BE2C (cell line): ENCODE measurements around the gene MCUR1.

Source experiments
- DNase-seq: peaks from one replicate; pipeline ENCODE4 v3.0.0-alpha.2; 2020
- H3K27me3 ChIP-seq: fragments of 250-450 bp; sonication (Bioruptor Pico); 2 replicates; pipeline ENCODE4 v1.5.1; 2020; ENCODE audit warnings: mild to moderate bottlenecking
- H3K36me3 ChIP-seq: fragments of 250-450 bp; sonication (Bioruptor Pico); 2 replicates; pipeline ENCODE4 v1.5.1; 2020; ENCODE audit warnings: mild to moderate bottlenecking
- H3K4me1 ChIP-seq: fragments of 250-450 bp; sonication (Bioruptor Pico); 2 replicates; pipeline ENCODE4 v1.5.1; 2020
- H3K4me3 ChIP-seq: 2 replicates; pipeline ENCODE4 v1.5.1; 2011; ENCODE audit warnings: low read depth, low read length
- H3K9me3 ChIP-seq: fragments of 250-450 bp; sonication (Bioruptor Pico); 2 replicates; pipeline ENCODE4 v1.5.1; 2020
- TF ChIP-seq, protein P1 (sequence below): IDR thresholded peaks from 2 replicates; pipeline ENCODE4 v1.5.1; 2012; ENCODE audit warnings: mild to moderate bottlenecking, low read depth, low read length

MCUR1 gene

DNA sequence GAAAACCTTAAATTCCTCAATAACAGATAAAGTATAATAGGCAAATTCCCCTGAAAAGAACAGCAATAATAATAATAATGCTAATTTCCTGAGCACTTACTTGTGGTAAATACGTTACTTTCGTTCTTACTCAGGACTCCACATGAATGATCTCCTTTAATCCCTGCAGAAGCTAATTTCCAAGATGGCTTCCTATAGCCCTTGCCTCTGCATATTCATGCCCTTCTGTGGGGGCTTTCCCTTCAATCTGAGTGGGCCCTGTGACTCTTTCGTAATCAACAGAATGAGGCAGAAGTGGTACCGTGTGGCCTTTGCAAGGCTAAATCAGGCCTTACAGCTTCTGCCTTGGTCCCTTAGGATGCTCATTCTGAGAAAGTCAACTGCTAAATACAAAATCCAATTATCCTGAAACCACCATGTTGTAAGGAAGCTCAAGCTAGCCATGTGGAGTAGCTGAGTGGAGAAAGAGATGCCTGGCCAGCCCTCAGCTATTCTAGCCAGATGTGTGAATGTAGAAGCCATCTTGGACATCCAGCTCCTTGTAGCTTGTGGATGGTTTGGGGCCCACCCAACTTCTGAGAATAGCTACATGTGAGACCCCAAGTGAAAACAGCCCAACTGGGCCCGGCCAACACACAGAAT, 50.5 kb downstream of the MCUR1 start:
- no peak overlapping the region for H3K4me3 ChIP-seq
- no peaks in the 10 kb centered on the region for H3K4me1 ChIP-seq
- no peak for DNase-seq
- TF ChIP-seq, protein P1, sequence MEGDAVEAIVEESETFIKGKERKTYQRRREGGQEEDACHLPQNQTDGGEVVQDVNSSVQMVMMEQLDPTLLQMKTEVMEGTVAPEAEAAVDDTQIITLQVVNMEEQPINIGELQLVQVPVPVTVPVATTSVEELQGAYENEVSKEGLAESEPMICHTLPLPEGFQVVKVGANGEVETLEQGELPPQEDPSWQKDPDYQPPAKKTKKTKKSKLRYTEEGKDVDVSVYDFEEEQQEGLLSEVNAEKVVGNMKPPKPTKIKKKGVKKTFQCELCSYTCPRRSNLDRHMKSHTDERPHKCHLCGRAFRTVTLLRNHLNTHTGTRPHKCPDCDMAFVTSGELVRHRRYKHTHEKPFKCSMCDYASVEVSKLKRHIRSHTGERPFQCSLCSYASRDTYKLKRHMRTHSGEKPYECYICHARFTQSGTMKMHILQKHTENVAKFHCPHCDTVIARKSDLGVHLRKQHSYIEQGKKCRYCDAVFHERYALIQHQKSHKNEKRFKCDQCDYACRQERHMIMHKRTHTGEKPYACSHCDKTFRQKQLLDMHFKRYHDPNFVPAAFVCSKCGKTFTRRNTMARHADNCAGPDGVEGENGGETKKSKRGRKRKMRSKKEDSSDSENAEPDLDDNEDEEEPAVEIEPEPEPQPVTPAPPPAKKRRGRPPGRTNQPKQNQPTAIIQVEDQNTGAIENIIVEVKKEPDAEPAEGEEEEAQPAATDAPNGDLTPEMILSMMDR = no peak
- no peaks in the 10 kb centered on the region for H3K27me3 ChIP-seq
- no peaks in the 10 kb centered on the region for H3K36me3 ChIP-seq
- H3K9me3 ChIP-seq = no peaks in the 10 kb centered on the region

DNA sequence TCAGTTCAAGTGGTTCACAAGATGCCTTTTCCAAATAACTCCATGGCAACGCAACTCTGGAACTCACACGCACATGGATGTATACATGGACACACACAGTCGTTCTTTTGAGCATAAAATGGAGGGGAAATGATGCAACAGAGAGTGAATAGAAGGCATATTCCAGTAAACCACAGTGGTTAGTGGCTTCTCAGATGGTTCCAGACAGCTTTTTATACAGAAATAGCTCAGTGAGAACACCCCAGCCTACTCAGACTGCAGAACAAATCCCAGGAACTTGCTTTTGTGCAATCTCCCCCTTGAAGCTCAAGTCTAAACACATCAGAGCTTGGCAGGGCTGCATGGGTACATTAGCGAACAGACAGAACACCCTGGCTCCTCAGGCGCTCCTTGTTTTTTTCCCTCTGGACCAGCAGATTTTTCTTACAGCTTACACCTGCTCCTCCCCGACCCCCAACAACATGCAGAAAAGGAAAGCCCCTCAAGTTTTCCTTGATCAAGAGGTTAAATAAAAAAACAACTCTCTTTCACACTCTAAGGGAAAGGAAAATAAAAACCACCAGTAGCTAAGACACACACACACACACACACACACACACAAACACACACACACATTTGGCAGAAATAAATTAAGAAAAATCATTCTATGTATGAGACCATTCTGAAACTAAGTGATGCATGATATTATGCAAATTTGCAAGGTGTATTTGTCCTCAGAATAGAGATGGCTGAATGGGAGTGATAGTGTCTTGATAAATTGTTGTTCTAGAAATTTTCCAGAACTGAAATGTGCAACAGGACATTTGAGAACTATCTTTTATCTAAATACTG, 51.5 kb downstream of the MCUR1 start:
- Histone ChIP-seq H3K9me3 (no peaks in the 10 kb centered on the region), H3K36me3 (no peaks in the 10 kb centered on the region), H3K4me1 (no peaks in the 10 kb centered on the region), H3K27me3 (no peaks in the 10 kb centered on the region), H3K4me3 (no peak overlapping the region)
- no peak for DNase-seq
- TF ChIP-seq, protein P1 = no peak

DNA sequence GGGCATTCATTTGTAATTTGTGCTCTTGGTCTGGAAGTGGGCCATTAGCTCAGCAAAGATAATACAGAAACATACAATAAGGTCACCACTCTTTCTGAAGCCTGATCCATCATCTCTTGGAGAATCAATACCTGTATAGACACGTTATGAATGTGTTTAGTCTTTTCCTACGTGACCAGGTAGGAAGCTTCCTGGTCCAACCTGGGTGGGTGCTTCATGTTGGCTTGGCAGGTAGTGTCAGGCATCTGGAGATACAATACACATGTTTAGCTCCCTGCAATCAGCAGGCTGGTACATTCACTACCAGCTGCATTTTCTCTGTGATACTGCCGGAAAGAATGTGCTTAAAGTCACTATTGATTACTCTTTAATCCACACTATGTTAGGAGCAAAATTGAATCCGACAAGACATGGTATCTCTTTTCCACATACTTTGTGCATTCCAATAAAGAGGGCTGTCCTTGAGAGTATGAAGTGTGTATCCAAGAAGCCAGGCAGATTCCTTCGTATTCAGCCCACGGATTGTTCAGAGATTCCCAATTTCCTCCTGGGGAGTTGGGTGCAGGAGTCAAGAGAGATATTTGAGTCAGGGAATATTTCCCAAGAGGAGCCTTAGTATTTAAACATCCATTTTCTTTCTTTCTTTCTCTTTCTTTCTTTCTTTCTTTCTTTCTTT, 52.9 kb downstream of the MCUR1 start:
- DNase-seq = no peak
- H3K36me3 ChIP-seq = no peaks in the 10 kb centered on the region

DNA sequence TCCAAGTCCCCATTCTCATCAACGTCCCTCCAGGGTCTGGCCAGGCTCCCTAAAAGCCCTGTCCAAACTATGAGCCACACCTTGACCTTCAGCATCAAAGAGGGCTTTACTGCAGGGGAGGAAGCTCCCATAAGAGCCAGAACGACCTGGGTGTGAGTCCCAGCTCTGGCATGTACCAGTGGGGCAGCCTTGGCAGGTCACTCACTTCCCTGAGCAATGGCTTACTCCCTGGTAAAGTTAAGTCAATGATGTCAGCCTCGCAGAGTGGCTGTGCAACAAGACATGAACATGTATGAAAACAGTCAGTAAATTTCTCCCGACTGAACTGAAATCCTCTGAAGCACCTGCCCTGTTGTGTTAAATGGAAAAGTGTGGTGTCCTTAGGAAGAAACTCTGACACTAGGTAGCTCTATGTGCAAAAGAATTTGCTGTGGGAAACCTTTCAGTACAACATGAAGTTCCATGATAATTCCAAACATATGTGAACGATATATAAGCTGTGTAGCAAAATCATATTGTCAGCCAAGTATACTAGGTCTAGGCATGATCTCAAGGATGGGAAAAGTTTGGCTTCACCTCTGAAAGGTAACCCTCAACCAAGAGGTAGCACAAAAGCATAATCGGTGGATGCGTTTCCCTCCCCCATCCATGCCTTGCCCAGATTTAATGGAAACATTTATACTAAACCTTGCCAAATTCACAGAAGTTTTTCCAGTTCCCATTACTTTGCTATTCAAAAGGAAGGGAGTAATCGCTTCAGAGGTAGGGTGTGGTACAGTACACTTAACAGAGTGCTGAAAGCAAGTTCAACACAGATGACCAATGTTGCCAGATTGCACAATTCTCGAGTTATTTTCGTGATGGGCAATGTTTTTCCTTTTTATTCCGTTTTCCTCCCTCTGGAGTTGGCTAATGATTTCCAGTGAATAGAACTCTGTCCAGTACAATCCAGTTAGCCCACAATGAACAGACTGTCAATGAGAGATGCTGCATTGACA, 53.8 kb downstream of the MCUR1 start:
- TF ChIP-seq, protein P1 = no peak
- no peak for DNase-seq
- Histone ChIP-seq H3K9me3 (no peaks in the 10 kb centered on the region), H3K36me3 (no peaks in the 10 kb centered on the region), H3K4me1 (no peaks in the 10 kb centered on the region), H3K4me3 (no peak overlapping the region), H3K27me3 (no peaks in the 10 kb centered on the region)

More for the DNA sequence above, 52.9 kb downstream of the MCUR1 start:
- no peaks in the 10 kb centered on the region for H3K9me3 ChIP-seq
- no peaks in the 10 kb centered on the region for H3K4me1 ChIP-seq
- H3K27me3 ChIP-seq = no peaks in the 10 kb centered on the region
- H3K4me3 ChIP-seq = no peak overlapping the region
- TF ChIP-seq, protein P1 = no peak

DNA sequence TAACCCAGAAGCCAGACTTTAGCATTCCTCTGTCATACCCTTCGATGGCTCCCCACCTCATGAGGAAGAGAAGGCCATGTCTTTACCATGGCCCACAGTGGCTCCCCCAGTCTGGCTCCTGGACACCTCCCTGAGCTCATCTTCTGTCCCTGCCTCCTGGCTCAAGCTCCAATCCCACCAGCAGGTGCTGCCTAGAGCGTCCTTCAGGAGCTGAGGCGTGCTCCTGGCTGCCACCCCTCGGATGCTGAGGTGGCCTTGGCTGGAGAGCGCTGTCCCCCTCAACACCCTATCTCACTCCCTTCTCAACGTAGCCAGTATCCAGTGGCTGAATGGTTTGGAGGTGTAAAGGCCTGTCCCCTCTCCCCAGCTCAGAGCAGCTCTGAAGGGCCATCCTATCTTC, 55.3 kb downstream of the MCUR1 start:
- H3K4me3 ChIP-seq = no peak overlapping the region
- TF ChIP-seq, protein P1 = no peak
- DNase-seq = no peak
- no peaks in the 10 kb centered on the region for H3K4me1 ChIP-seq
- no peaks in the 10 kb centered on the region for H3K9me3 ChIP-seq
- H3K27me3 ChIP-seq = no peaks in the 10 kb centered on the region
- H3K36me3 ChIP-seq = no peaks in the 10 kb centered on the region
